Ishikawa (cell line): Measurements from ENCODE around the gene DDX5.

Experiments used
- RAD21 ChIP-seq: IDR thresholded peaks from 2 replicates; pipeline ENCODE4 v1.6.1; 2012; ENCODE audit warnings: low read depth
- TCF12 ChIP-seq: IDR thresholded peaks from 2 replicates; pipeline ENCODE4 v1.6.1; 2012; ENCODE audit warnings: low read depth
- YY1 ChIP-seq: IDR thresholded peaks from 2 replicates; pipeline ENCODE4 v1.6.1; 2012; ENCODE audit warnings: low read depth
- TF ChIP-seq, protein P1 (sequence below): IDR thresholded peaks from 2 replicates; pipeline ENCODE4 v1.6.1; 2012

DNA sequence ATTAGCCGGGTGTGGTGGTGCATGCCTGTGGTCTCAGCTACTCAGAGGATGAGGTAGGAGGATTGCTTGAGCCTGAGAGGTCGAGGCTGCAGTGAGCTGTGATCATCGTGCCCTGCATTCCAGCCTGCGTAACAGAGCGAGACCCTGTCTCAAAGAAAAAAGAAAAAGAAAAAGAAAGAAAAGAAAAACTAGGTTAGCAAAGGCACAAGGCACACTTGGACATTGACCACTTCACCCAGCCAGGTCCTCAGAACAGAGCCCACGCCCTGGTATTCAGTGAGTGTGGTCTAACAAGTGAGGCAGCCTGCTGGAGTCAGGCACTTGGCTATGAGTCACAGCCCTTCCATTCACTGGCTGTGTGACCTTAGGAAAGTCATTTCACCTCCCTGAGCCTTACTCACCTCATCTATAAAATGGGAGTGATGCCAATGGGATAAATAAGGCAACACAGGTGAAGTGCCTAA lies 46.8 kb downstream of the DDX5 start:
- TF ChIP-seq YY1 (no peak), RAD21 (no peak), TCF12 (no peak)
- TF ChIP-seq, protein P1, sequence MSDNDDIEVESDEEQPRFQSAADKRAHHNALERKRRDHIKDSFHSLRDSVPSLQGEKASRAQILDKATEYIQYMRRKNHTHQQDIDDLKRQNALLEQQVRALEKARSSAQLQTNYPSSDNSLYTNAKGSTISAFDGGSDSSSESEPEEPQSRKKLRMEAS: no peak
